GM15510 (cell line): ENCODE results near the gene ERMAP.

ENCODE experiments used
- POLR2A ChIP-seq: IDR thresholded peaks from 3 replicates; pipeline ENCODE4 v1.6.1; 2011; ENCODE audit warnings: borderline replicate concordance; ENCODE audit not compliant: insufficient read length; ENCODE audit errors: extremely low read depth

The ERMAP gene, protein sequence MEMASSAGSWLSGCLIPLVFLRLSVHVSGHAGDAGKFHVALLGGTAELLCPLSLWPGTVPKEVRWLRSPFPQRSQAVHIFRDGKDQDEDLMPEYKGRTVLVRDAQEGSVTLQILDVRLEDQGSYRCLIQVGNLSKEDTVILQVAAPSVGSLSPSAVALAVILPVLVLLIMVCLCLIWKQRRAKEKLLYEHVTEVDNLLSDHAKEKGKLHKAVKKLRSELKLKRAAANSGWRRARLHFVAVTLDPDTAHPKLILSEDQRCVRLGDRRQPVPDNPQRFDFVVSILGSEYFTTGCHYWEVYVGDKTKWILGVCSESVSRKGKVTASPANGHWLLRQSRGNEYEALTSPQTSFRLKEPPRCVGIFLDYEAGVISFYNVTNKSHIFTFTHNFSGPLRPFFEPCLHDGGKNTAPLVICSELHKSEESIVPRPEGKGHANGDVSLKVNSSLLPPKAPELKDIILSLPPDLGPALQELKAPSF

DNA sequence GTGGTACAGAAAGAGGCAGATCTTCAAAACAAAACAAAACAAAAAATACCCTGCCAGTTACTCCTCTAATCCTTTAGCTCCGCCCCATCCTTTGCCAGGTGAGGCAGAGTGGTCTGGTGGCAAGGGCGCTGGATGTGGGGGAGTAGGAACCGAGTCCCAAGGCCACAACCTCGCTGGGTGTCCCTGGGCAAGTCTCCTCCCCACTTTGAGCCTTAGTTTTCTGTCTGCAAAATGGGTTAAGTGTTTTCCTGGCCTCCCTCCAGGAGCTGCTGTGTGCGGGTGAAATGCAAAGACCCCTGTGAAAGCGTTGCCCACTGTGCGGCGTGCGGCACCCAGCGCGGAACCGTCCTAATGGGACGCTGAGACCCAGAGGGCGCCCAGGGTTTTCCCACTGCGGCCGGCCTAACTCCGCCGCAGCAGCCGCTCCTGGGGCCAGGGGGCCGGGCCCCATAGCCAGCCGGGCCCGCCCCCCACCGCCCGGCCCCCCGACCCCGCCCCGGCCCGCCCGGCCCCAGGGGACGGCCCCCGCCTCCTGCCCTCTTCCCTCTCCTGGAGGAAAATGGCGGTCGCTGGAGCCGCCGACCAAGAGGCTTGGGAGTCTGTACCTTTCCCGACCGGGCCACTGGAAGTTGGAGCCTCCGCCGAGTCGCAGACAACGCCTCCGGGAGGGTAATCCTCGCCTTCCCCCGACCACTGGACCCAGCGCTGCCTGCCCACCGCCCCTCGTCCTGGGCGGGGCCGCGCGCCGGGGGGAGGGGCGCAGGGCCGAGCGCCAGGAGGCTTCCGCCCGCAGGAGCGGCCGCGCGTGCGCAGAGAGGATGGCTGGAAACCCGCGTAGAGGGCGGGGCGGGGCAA, at the start of gene ERMAP, which contains the start of gene SVBP:
TSS of gene ERMAP (plus strand) at position 538 of the 855 bp plus-strand sequence. CDS start 13,327 bp downstream, outside the sequence.
TSS of gene SVBP (minus strand) at position 813 of the 855 bp plus-strand sequence. CDS start 853 bp downstream, outside the sequence.
- peak; percentile 71 for TF ChIP-seq POLR2A

DNA sequence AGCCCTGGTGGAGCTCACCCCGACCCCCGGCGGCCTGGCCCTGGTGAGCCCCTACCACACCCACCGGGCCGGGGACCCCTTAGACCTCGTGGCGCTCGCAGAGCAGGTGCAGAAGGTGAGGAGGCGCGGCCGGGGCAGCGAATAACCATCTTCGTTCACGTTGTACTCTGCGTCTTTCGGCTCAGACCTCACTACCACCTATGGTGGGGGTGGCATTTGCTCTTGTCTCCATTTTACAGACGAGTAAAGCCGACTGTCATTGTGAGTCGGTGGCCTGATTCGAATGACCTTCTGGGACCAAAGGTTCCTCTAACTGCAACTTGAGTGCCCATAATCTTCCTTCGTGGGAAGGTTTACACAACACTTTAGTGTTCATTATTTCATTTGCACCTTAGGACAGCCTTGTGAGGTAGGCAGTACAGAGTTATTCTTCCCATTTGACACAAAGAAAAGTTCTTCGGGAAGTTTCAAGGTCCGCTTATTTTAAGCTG, 49.4 kb upstream of the ERMAP start:
- no peak for TF ChIP-seq POLR2A

DNA sequence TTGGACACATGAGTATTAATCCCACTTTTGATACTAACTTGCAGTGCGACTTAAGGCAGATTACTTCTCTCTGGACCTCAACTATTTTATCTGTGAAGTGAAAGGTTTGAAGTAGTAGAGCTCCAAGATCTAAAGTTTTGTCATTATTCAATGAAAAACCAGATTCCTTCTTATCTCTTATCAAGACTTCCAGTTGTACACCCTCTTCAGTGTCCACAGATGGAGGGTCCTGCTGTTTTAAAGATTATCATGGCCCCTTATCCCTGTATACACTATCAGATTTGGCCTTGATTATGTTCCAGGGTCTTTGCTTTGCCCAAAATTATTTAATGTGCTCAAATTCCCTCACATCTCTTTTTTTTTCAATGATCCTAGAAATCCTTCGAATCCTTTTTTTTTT, 48.8 kb upstream of the ERMAP start:
- TF ChIP-seq POLR2A: no peak

DNA sequence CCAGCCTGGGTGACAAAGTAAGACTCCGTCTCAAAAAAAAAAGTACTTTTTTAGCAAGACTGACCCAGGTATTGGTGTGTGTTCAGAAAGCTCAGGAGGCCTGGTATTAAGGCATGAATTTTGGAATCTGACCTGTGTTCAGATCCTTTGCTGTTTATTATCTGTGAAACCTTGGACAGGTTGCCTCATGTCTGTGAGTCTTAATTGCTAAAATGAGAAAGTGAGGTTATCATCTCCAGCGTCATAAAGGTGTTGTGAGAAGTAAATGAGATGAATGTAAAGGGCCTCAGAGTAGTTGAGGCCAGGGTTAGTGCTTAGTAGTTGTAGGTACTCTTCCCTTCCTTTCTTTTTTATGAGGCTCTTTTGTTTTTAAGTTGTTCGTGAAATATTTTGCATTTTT, 47.1 kb upstream of the ERMAP start:
- TF ChIP-seq POLR2A: no peak

DNA sequence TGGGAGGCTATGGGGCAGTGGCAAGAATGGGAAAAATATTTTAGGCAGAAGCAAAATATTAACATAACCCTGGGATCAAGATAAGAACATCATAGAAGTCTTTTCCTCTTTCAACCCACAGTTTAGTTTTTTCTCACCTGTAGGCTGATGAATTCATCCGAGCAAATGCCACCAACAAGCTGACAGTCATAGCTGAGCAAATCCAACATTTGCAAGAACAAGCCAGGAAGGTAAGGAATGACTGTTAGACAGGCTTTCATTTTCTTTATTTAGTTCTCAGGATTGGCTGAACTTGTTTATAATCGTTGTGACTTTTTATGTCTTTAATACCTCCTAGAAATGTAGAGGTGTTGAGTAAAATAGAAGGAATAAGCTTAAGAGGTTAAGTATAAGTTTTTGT, 43.5 kb upstream of the ERMAP start:
- no peak for TF ChIP-seq POLR2A

DNA sequence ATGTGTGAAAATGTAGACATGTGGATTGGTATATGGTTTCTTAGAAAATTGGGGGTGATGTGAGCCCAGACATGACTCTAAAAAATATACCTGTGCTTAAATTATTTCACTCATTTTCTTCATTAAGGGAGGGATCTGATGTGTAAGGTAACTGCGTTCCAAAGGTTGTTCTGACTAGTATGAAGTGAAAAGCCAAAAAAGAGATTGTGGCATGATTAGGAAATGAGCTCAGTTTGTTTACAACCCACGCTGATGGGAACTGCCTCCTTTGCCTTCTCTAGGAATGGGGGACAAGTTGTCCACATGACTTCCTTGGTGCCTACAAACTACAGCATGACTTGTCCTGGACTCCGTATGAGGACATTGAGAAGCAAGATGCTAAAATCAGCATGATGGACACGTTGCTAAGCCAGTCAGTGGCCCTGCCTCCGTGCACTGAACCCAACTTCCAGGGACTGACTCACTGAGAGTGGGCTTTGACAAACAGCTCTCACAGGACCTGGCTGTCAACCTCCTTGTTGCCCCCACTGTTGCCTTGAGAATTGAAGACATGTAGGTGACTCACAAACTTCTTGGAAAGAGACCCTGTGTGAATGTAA, 41.9 kb upstream of the ERMAP start:
- no peak for TF ChIP-seq POLR2A

DNA sequence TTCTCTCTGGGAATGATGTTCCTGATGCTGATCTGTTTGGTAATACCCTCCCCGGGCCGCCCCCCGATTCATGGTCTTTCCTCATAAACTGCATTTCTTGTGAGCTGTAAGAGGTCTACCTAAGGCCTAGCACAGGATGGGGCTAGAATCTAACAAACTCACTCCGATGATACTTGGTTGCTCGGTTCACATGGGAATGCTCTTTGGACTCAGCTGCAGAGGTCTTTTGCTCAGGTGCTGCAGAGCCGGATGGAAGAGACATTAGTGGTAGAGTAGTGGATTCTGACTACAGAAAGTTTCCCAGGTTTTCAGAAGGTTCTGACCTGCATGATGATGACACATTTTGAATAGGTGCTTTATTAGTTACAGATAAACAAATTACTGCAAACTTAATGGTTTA, 40.4 kb upstream of the ERMAP start:
- TF ChIP-seq POLR2A: no peak

DNA sequence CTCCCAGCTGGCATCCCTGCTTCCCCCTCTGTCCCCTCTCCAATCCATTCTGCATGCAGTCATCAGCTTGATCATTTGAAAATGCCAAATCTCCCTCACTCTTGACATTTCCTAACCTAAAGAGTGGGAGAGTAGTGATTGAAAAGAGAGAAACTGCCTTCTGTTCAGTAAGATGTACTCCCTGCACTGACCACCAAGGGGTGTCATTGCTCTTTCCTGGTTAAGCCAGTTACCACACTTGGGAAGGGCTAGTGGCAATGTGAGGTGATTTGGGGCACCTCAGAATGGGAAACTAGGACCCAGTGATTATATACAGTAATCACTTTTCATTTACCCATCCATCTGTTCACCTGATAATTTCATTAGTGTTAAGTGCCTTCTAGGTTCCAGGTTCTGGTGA, 39.1 kb upstream of the ERMAP start:
- TF ChIP-seq POLR2A: no peak

DNA sequence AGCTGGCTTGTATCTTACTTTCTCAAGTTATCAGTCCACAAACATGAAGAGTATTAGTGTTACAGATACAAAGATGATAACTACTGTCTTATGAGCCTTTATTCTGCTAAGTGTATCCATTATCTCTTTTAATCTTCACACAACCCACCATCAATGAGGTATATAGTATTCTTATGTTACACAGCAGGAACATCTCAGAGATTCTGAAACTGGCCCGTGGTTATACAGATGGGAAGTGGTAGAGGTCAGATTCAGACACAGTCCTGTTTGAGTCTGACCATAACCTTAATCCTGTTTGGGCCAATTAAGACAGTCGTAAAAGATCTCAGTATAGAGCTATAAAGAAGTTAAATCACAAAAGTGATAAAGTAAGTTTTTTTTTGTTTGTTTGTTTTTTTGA, 37.2 kb upstream of the ERMAP start:
- no peak for TF ChIP-seq POLR2A

DNA sequence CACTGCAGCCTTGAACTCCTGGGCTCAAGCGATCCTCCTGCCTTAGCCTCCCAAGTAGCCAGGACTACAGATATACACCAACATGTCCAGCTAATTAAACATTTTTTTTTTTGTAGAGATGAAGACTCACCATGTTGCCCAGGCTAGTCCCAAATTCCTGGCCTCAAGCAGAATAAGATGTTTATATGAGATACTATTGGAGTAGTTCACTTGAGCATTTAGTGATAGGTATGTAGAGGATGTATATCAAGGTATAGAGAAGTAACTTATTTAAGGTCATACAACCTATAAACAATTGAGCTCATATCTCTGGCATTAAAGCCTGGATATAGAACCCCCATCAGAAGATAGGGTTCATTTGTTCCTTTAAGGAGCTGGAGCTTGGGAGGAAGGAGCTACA, 36.7 kb upstream of the ERMAP start:
- no peak for TF ChIP-seq POLR2A

DNA sequence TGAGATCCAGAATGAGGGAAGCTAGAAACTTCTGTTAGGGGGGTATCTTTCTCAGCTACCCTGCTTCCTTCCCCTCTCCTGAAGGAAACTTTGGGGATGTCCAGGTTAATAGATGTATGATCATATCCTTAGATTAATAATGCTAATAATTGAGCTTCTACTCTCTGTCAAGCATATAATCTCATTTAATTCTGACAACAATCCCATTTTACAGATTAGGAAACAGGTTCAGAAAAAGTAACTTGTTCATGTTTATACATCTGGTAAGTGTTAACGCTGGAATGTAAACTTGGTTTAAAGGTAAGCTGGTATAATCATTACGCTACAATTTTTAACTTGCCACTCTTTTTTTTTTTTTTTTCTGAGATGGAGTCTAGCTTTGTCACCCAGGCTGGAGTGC, 33.8 kb upstream of the ERMAP start:
- no peak for TF ChIP-seq POLR2A

DNA sequence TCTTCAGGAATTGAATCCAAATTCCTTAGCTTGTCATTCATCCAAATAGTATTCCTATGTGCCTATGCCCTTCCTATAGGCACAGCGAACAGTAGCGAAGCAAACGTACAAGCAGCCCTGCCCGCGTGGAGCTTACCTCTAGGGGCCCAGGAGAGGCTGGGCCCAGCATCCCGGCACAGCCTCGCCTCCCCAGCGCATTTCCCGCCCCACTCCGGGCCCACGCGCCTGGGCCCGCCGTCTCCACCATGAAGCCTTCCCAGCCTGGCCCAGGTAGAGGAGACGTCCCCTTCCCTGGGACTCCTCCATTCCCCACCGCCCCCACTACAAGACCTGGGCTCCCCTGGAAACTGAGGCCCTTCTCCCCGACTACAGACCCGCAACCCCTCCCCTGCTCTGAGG, 32.4 kb upstream of the ERMAP start:
- no peak for TF ChIP-seq POLR2A

DNA sequence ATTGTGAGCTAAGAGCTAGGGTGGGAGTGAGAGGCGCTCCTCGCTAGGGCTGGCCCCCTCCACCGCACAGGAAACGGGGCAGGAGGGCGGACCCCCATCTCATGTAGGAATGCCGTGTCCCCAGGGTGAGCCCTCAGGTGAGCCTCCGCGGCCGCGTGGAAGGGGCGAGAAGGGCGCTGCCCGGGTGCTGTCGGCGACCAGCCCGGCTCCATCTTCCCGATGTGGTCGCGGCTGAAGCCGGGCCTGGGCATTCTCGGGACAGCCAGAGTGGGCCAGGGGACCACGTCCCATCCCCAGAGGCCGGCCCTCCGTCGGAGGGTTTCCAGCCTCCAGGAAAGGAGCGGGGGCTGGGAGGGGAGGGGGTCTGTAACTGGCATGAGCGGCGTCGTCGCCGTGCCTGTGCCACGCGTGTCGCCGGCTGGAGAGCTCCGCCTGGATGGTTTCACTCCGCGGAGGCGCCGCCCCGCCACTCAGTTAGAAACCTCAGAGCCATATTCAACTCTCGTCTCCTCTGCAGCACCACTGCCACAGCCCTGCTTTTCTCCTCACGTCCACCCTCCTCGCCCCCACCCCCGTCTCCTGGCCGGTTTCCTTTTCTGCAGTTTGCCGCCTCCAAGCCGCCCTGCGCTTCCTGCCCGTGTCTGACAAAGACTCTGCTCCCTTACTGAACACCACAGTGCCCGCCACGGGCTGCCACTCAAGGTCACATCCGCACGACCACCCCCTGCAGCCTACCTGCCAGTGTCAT, 31.8 kb upstream of the ERMAP start, which contains the start of gene TMEM269:
TSS of gene TMEM269 (plus strand) at position 46 of the 748 bp plus-strand sequence. CDS start 4,903 bp downstream, outside the sequence.
- TF ChIP-seq POLR2A: no peak

DNA sequence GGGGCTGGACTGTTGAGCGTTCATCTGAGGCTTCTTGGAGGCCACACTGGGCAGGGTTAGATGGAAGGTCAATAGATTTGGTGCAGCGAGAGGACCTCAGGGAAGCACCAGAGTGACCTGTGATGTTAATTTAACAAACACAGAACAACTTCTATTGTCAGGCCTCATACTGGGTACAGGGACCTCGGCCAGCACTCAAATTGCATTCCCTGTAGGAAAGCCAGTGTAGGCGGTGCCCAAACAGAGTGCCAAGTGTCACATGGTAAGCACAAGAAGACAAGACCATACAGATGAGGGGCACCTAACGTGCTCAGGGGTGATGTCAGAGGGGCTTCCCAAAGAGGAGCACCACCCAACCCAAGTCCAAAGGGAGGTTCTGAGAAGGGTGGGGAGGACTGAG, 30.8 kb upstream of the ERMAP start:
- TF ChIP-seq POLR2A: no peak

DNA sequence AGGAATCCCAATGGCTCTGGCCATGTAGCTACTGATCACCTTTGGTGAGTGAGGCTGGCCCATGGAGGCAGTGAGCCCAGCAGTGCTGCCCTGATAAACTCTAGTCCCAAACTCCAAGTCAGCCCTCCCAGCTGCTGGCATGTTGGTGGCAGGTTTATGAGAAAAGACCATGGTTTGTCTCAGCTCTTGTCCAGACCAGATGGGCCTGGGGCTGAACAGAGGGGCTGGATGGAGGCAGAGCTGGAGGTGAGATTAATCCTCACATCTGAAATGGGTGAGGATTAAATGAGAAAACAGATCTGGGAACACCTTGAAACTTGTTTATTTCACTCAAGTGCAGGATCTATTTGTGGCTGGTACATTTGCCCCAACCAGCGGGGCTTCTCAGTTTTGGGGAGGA, 28.9 kb upstream of the ERMAP start:
- TF ChIP-seq POLR2A: no peak

DNA sequence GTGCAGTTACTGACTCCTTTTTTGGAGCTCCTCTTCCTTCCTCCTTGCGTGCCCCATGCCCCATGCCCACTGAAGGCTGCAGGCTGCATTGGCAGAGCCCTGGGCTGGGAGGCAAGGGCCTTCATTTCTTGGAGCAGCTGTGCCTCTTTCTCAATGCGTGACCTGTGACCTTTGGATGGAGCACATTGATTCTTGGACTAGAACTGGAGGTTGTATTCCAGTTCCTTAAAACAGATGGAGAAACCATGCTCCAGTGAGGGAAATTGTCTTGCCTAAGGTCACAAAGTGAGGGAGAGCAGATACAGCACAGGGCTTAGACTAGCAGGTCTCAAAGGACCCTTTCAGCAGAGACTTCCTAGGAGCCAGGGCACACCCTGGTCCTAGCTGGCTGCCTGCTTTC, 23.1 kb upstream of the ERMAP start:
- no peak for TF ChIP-seq POLR2A
